Measurements from ENCODE around the gene RMP24.
A peak's percentile ranks its signal among the peaks of the same experiment; 100 is the strongest.

Gene RMP24

GRCh38 chr18:36017232-36017631 lies 44.8 kb downstream of the RMP24 start:
- H3K9me3 ChIP-seq (ENCODE audit: control insufficient read depth, low read depth, low read length), result no peaks in the 10 kb centered on the region
- H2BK5ac ChIP-seq (ENCODE audit: insufficient read length, low read length), result no peak overlapping the region
- H3K36me3 Mint-ChIP-seq (ENCODE audit: insufficient read depth in 1 of 3, low read depth in 3 of 3), result no peaks in the 10 kb centered on the region; a peak in 2 of 7 replicates
- H3K4me1 Mint-ChIP-seq, result peaks cover 0 to 11% of the 10 kb centered on the region in 2 experiments; a peak in 2 of 4 replicates
- H3K79me1 ChIP-seq (ENCODE audit: insufficient read depth, low read depth, low read length, poor library complexity, severe bottlenecking), result no peaks in the 10 kb centered on the region
- H3K27ac ChIP-seq (ENCODE audit: insufficient read length, low read depth, low read length), result no peak overlapping the region
- H3K27me3 Mint-ChIP-seq (ENCODE audit: low read depth), result no peaks in the 10 kb centered on the region
- no peak for TF ChIP-seq CTCF (conservative IDR thresholded peaks at IDR 0.05)
- peak overlapping the region; percentile 23 to 54 (median 41); a peak in 3 of 7 replicates for H3K27ac Mint-ChIP-seq
- H3K27me3 ChIP-seq (ENCODE audit: insufficient read depth, low read length), result no peaks in the 10 kb centered on the region
- no peak overlapping the region for H3K14ac ChIP-seq (ENCODE audit: insufficient read depth, low read length)
- H3K79me2 ChIP-seq (ENCODE audit: insufficient read depth, low read length), result no peaks in the 10 kb centered on the region
- H3K4ac ChIP-seq (ENCODE audit: low read depth, low read length), result no peak overlapping the region
- H3K23me2 ChIP-seq (ENCODE audit: insufficient read length, low read depth, low read length, poor library complexity, severe bottlenecking), result no peaks in the 10 kb centered on the region
- no peak overlapping the region for H2BK120ac ChIP-seq (ENCODE audit: low read depth, low read length, poor library complexity, severe bottlenecking)
- H2AFZ ChIP-seq (ENCODE audit: low read length), result no peak overlapping the region
- H2BK12ac ChIP-seq (ENCODE audit: insufficient read length, low read depth, low read length), result no peak overlapping the region
- no peak overlapping the region for H3T11ph ChIP-seq (ENCODE audit: low read length)
- H2BK15ac ChIP-seq (ENCODE audit: low read depth, low read length), result no peak overlapping the region
- H2AK5ac ChIP-seq (ENCODE audit: insufficient read length, low read length), result no peak overlapping the region
- no peak overlapping the region for H3K56ac ChIP-seq (ENCODE audit: insufficient read length, low read depth, low read length)
- H3K4me2 ChIP-seq (ENCODE audit: insufficient read depth, insufficient read length, low read length), result no peak overlapping the region
- H3K4me1 ChIP-seq (ENCODE audit: insufficient read depth, low read length), result no peaks in the 10 kb centered on the region
- DNase-seq, result no peak
- H3K9ac ChIP-seq (ENCODE audit: extremely low read depth, insufficient read length, low read length), result no peak overlapping the region
- no peak overlapping the region for H3K18ac ChIP-seq (ENCODE audit: insufficient read length, low read depth, low read length)
- H4K20me1 ChIP-seq (ENCODE audit: control insufficient read depth, insufficient read depth, insufficient read length), result no peaks in the 10 kb centered on the region
- H3K4me3 Mint-ChIP-seq, result no peak overlapping the region
- H4K5ac ChIP-seq (ENCODE audit: insufficient read length, low read depth, low read length), result no peak overlapping the region
- no CpG with 5 or more reads among the region's 2 CpGs for WGBS (ENCODE audit: extremely low coverage, insufficient read length, low lambda C conversion rate)
- no peak overlapping the region for H4K8ac ChIP-seq (replicated peaks; ENCODE audit: insufficient read length, low read depth, low read length)
- H4K91ac ChIP-seq (ENCODE audit: insufficient read length, low read depth, low read length), result no peak overlapping the region
- no peak overlapping the region for H3K23ac ChIP-seq (ENCODE audit: insufficient read length, low read depth, low read length)
- no peak overlapping the region for H2BK20ac ChIP-seq (ENCODE audit: low read depth, low read length, poor library complexity, severe bottlenecking)
- no peaks in the 10 kb centered on the region for H3K9me3 Mint-ChIP-seq

Measured in H9 (cell line).